NCI-H1694 treated with DMSO at 0.1 percent for 48 hours (cell line): ENCODE results near the gene ERI3.

Experiments
- DNase-seq: peaks from one replicate; lab custom pipeline; 2025; lab: John Stamatoyannopoulos, UW

ERI3 gene

GRCh38 chr1:44283524-44284173, 71.4 kb downstream of the ERI3 start:
- no peak for DNase-seq

- DNase-seq = no peak
These were observed 72.2 kb downstream of the ERI3 start for GRCh38 chr1:44282704-44283426.

DNA sequence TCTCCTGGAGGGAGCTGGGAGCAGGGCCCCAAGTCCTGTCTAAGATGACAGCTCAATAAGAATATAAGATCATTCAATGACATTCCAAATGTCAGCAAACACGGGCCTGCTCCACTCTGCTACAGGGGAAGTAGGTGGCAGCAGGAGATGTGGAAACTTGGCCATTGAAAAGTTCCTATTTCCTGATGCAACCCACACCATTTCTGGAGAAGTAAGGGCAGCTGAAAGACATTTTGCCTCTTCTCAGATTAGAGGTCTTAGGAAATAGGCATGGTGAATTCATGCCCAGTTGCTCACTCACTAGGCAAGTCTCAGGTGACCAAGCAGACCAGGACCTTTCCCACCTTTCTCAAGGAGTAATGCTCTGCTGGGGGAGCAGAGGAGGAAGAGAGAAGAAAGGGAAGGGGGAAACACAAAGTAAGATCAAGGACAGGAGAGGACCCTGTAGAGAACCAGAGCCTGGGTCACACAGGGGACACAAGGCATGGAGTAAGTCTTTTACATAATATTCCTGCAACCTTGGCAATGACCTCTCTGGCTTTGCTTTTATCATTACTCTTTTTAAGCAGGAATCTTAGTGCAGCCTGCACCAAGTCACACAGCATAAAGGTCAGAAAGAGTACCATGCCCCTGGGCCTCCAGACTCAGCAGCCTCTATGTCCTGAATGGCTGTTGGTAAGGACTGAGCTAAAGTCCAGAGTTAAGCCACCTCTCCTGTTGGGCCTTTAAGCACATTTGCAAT, 72.9 kb downstream of the ERI3 start:
- no peak for DNase-seq

DNA sequence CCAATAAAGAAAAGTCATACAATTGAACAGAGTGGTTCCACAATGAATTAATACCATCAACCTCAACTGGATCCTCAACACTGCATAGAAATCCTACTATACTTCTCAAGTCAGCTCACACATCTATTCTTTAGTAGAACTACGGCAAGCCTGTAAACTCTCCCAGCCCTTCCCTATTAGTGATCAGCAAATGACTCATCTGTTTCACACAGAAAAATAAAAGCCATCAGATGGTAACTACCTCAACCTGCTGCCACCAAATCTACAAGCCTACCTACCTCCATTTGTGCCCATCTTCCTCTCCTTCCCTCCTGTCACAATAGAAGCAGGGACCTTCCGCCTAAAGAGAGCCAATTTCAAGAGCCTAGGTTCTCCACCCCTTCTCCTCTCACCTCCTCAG, 78.2 kb downstream of the ERI3 start:
- DNase-seq = no peak

- no peak for DNase-seq
These were observed 79.1 kb downstream of the ERI3 start for GRCh38 chr1:44275991-44276405.

DNA sequence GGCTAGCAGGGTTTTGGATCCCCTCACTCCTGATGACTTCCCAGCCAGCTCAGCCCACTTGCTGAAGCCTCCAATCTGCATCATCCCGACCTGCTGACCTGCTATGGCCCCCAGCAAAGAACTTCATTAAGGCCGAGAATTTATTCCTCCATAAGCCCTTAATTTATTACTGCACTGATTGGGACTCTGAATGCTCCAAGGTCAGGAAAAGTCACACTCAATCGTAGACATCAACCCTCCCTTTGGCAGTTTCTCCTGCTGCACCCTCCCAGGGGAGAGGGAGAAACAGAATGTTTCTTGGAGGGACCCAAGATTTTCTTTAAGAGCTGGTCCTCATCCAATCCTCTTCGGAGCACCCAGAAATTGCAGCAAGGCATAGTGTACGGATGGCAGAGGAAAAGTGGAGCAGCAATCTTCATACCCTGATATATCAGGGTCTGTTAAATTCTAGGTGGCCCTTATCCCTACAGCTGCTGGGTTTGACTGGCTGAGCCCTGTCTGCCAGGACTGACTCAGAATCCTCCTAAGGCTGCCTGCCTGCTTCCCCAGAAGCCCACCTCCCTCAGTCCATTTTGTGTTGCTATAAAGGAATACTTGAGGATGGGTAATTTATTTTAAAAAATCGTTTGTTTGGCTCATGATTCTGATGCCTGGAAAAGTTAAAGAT, 79.6 kb downstream of the ERI3 start:
- no peak for DNase-seq

- no peak for DNase-seq
These were observed 81.3 kb downstream of the ERI3 start for GRCh38 chr1:44273560-44274350.

GRCh38 chr1:44272992-44273391, 82.1 kb downstream of the ERI3 start:
- no peak for DNase-seq

- no peak for DNase-seq
These were observed 83.4 kb downstream of the ERI3 start for GRCh38 chr1:44271646-44272045.

DNA sequence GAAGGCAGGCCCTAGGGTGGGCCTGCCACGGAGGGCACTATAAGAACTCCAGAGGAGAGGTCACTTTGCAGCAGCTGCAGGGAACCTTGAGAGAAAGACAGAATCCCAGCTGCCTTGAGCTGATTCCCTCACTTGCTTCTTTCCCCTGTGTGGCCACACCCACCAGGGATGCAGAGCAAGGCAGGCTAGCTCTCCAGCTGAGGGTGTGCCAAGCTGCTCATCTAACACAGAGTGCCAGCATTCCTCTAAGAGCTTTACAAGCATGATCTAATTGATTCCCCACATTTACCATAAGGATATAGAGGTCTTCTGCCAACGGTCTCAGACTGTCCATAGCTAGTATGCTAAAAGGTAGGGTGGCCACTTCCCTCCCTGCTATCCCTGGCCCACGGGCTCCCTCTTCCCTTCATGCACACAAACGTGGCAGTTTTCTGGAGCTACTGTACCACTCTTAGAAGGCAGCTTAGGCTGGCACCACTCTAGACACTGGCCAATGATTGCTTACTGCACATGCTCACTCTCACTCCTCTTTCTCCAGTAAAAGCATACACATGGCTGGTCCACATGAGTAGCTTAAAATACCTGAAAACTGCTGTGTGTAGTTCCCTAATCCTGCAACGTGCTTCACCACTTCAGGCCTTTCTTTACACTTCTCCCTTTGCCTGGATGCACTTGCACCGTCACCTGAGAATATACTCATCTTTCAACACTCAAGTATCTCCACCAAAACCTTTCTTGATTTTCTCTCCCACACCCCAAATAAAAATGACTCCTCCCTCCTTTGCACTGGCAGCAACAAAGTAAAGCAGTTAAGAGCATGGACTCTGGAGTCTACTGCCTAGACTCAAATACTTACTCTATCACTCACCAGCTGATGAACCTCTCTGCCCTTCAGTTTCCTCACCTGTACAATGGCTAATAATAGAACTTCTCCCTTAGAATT, 84.1 kb downstream of the ERI3 start:
- DNase-seq = no peak

- DNase-seq = no peak
These were observed 87.0 kb downstream of the ERI3 start for GRCh38 chr1:44268054-44268453.

GRCh38 chr1:44267438-44267837, 87.6 kb downstream of the ERI3 start:
- peak; percentile 40 for DNase-seq

DNA sequence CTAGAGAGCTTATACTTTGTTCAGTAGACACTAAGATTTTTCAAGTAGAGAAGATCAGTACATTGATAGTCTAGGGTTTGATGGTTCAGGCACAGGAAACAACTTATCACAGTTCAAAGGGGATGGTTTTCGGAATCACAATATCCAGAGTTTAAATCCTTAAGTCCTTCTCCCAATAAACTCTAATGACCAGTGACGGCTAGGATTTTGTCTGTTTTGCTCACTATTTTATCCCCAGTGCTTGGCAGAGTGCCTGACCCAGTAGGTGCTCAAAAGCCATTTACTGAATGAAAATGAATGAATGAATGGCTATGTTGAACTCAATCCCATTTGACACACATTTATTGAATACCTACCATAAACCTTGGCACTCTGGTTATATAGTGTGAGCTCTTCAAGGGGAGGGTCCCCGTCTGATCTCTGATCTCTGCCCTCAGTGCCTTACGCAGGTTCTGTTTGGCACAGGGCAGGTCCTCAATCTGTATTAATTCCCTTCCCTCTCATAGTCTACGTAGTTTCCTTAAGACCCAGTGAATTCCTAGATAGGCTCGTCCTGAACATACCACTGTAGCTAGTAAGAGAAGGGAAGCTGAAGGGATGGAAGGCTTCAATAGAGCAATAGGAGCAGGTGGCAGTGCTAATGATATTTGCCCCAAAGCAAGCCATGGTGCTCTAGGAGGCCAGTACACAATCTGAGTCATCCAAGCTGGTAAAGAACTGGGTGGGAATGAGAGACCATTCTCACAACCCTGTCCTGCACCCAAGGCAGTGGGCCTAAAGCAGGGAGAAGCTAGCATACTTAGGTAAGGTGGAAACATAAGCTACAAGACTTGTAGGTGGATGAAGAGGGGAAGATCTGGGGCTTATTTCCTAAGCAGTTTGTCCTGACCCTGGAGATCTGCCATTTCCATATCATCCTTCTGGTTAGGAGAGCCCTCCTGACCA, 88.4 kb downstream of the ERI3 start:
- DNase-seq = peak; percentile 7

GRCh38 chr1:44265656-44266358, 89.2 kb downstream of the ERI3 start:
- no peak for DNase-seq

DNA sequence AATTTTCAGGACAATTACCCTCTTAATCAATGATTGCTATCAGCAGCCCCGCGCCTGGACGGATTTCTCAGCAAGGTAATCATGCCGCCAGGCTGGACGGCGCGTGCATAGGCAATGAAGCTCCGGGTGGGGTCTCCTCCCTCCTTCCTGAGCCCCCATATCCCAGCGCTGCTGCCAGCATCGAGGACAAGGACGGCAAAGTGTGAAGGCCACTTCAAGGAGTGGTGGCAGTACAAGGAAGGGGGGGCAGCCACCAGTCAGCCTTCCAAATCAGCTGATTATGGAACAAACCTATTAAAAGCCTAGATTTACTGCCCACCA, 90.6 kb downstream of the ERI3 start:
- DNase-seq = no peak

GRCh38 chr1:44263568-44264450, 91.2 kb downstream of the ERI3 start:
- no peak for DNase-seq

DNA sequence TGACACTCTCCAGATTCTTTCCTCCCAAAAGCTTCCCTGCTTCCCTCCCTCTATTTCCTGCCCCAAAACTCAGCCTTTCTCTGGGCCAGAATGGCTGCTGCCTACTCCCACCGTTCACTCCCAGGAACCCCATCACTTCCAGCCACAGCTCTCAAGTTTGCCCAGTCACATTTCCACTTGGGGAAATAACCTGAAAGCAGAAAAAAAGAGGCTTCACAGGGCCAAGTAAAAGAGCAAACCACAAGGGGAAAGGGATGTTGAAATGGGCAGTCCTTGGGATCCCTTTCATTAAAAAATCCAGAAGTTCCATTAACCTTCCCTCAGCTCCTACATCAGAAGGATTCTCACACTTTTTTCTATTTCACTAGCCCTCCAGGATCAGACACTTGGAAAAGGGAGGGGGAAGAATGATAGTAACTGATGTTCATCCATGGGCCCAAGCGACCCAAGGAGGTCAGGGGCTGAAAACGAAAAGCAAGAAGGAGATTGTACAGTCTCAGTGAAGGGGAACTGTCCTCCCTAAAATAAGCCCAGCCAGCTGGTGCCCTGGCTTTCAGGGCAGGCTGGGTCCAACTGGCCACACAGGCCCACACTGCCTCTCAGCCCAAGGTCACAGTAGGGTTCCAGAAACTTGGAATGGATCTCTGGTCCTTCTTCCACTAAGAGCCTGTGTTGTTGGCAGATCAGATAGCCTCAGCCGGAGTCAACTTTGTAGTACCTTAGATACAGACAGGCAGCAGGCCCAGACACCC, 92.1 kb downstream of the ERI3 start:
- DNase-seq = no peak
